HepG2 (cell line): ENCODE results near the gene TASP1. TPM values are rescaled to one million over a fixed set of nuclear protein-coding genes. Genes with fewer than 3 reads are reported as not detected.

Source experiments
- CBX1 ChIP-seq: IDR thresholded peaks from one replicate; pipeline ENCODE4 v1.6.1; 2016; ENCODE audit warnings: antibody characterized with exemption, low read depth
- CCDC6 ChIP-seq: sonication (generic); formaldehyde crosslinking; IDR thresholded peaks from 2 replicates; pipeline ENCODE4 v1.8.1; 2022; ENCODE audit warnings: mild to moderate bottlenecking, missing genetic modification reagents, moderate library complexity
- DNMT3B ChIP-seq: conservative IDR thresholded peaks from 2 replicates; pipeline ENCODE4 v1.6.1; 2016; ENCODE audit warnings: missing biosample characterization, control low read depth
- FOXM1 ChIP-seq: sonication (generic); formaldehyde crosslinking; IDR thresholded peaks from 2 replicates; pipeline ENCODE4 v1.5.0; 2020; ENCODE audit warnings: missing genetic modification reagents
- ISL2 ChIP-seq: sonication (generic); formaldehyde crosslinking; IDR thresholded peaks from 2 replicates; pipeline ENCODE4 v1.5.0; 2020; ENCODE audit warnings: missing genetic modification reagents
- JARID2 ChIP-seq: sonication (generic); formaldehyde crosslinking; IDR thresholded peaks from 2 replicates; pipeline ENCODE4 v1.8.1; 2023; ENCODE audit warnings: missing genetic modification reagents, inconsistent platforms; ENCODE audit not compliant: insufficient replicate concordance
- KMT2A ChIP-seq: sonication (generic); formaldehyde crosslinking; IDR thresholded peaks from 2 replicates; pipeline ENCODE4 v1.4.0; 2020; ENCODE audit warnings: missing genetic modification reagents
- MIXL1 ChIP-seq: IDR thresholded peaks from 2 replicates; pipeline ENCODE4 v1.6.1; 2016
- MYNN ChIP-seq: sonication (generic); formaldehyde crosslinking; IDR thresholded peaks from 2 replicates; pipeline ENCODE4 v1.4.0; 2020; ENCODE audit warnings: mild to moderate bottlenecking, low read depth, missing genetic modification reagents
- SP140L ChIP-seq: sonication (generic); formaldehyde crosslinking; IDR thresholded peaks from 2 replicates; pipeline ENCODE4 v1.4.0; 2020; ENCODE audit warnings: missing genetic modification reagents, borderline replicate concordance
- TCF7 ChIP-seq: sonication (generic); IDR thresholded peaks from 2 replicates; pipeline ENCODE4 v1.6.1; 2016; ENCODE audit warnings: antibody characterized with exemption, low read depth
- ZBTB49 ChIP-seq: sonication (generic); formaldehyde crosslinking; IDR thresholded peaks from 2 replicates; pipeline ENCODE4 v1.4.0; 2020; ENCODE audit warnings: missing genetic modification reagents, borderline replicate concordance
- ZBTB8A ChIP-seq: sonication (generic); formaldehyde crosslinking; IDR thresholded peaks from 2 replicates; pipeline ENCODE4 v1.4.0; 2020; ENCODE audit warnings: mild to moderate bottlenecking, low read depth, missing genetic modification reagents, borderline replicate concordance
- ZEB1 ChIP-seq: IDR thresholded peaks from 2 replicates; pipeline ENCODE4 v1.6.1; 2012; ENCODE audit warnings: mild to moderate bottlenecking, low read depth, inconsistent platforms; ENCODE audit not compliant: insufficient replicate concordance
- ZFP41 ChIP-seq: sonication (generic); formaldehyde crosslinking; IDR thresholded peaks from 2 replicates; pipeline ENCODE4 v1.4.0; 2020; ENCODE audit warnings: mild to moderate bottlenecking, missing genetic modification reagents, borderline replicate concordance
- ZFY ChIP-seq: sonication (generic); formaldehyde crosslinking; IDR thresholded peaks from 2 replicates; pipeline ENCODE4 v1.4.0; 2020; ENCODE audit warnings: missing genetic modification reagents
- ZKSCAN1 ChIP-seq: fragments of 150-350 bp; IDR thresholded peaks from 2 replicates; pipeline ENCODE4 v1.6.1; 2014; ENCODE audit warnings: low read length
- ZMAT3 ChIP-seq: sonication (generic); formaldehyde crosslinking; conservative IDR thresholded peaks from 2 replicates; pipeline ENCODE4 v1.7.0; 2021; ENCODE audit warnings: missing genetic modification reagents
- ZMYM4 ChIP-seq: sonication (generic); formaldehyde crosslinking; IDR thresholded peaks from 2 replicates; pipeline ENCODE4 v1.8.1; 2023; ENCODE audit warnings: mild to moderate bottlenecking, missing genetic modification reagents
- ZNF484 ChIP-seq: sonication (generic); formaldehyde crosslinking; IDR thresholded peaks from 2 replicates; pipeline ENCODE4 v1.5.1; 2020; ENCODE audit warnings: mild to moderate bottlenecking, low read depth, missing genetic modification reagents, borderline replicate concordance
- ZNF564 ChIP-seq: sonication (generic); formaldehyde crosslinking; IDR thresholded peaks from 2 replicates; pipeline ENCODE4 v1.8.1; 2023; ENCODE audit warnings: mild to moderate bottlenecking, missing genetic modification reagents
- ZNF773 ChIP-seq: sonication (generic); formaldehyde crosslinking; IDR thresholded peaks from 2 replicates; pipeline ENCODE4 v1.4.0; 2020; ENCODE audit warnings: missing genetic modification reagents, borderline replicate concordance
- polyA plus RNA-seq, 8 experiments: library from polyadenylated mRNA; depleted of rRNA in 3 of 8; stranded (reverse) in 7 of 8; unstranded in 1 of 8; fragments of >200 nt; fragmentation: Illumina TruSeq in 4 of 8; extraction: Trizol in 4 of 8; gene quantifications; 2 replicates each; pipeline versions ENCODE4 v1.2.1 to v1.2.3, GENCODE V29; 2011 to 2016; ENCODE audit warnings: low read depth in 4 of 8, missing spikeins in 1 of 8, mixed read lengths in 1 of 8; ENCODE audit not compliant: insufficient read depth in 1 of 8
- total RNA-seq, 5 experiments: library from RNA; depleted of rRNA; stranded (reverse); fragments of >200 nt; fragmentation: Illumina TruSeq; extraction: Trizol; gene quantifications; 2 replicates each; pipeline ENCODE4 v1.2.3, GENCODE V29; 2016; ENCODE audit warnings: low read depth in 1 of 5

The TASP1 gene
- total and polyA plus RNA-seq, 2 of the 13 experiments (the other 11 are each of a cell fraction or from before 2014, with no cell fraction given), result 10.0 to 25.2 TPM

GRCh38 chr20:13638496-13639149 is at the start of gene TASP1 (continued):
- TF ChIP-seq CCDC6 (CRISPR knock-in tag) (peak; percentile 79; the same call in 1 of the 2 replicates), MIXL1 (CRISPR knock-in tag) (peak; percentile 39; the same call in 1 of the 2 replicates), DNMT3B (CRISPR knock-in tag) (peak; percentile 23; the same call in 1 of the 2 replicates), JARID2 (no peak), ZFY (peak; percentile 86), MYNN (CRISPR knock-in tag) (no peak; the same call in 1 of the 2 replicates), ISL2 (CRISPR knock-in tag) (peak; percentile 55; the same call in 1 of the 2 replicates), ZFP41 (CRISPR knock-in tag) (peak; percentile 81; the same call in 1 of the 2 replicates), ZNF564 (CRISPR knock-in tag) (no peak), CBX1 (no peak), ZNF773 (CRISPR knock-in tag) (peak; percentile 71; the same call in 1 of the 2 replicates), ZBTB49 (no peak), ZMAT3 (CRISPR knock-in tag) (peak; percentile 72; the same call in 1 of the 2 replicates), ZKSCAN1 (0 out of 2 replicates have a peak, but pooled peaks have one; percentile 24), ZMYM4 (peak; percentile 99), SP140L (CRISPR knock-in tag) (no peak), KMT2A (CRISPR knock-in tag) (peak; percentile 96), ZBTB8A (CRISPR knock-in tag) (peak; percentile 61; the same call in 1 of the 2 replicates), TCF7 (no peak), FOXM1 (no peak), ZEB1 (peak; percentile 100), ZNF484 (no peak)
